Mononuclear cell (primary cell): ENCODE data around the gene CARTPT. TPM values are rescaled to one million over a fixed set of nuclear protein-coding genes. Genes with fewer than 3 reads are reported as not detected.

Source experiments
- H3K27me3 ChIP-seq: 2 replicates; pipeline ENCODE4 v1.6.0; 2011; ENCODE audit warnings: low read length, control low read depth; ENCODE audit not compliant: insufficient read depth
- H3K4me1 ChIP-seq: 2 replicates; pipeline ENCODE4 v1.5.1; 2011; ENCODE audit warnings: mild to moderate bottlenecking, low read length, control low read depth; ENCODE audit not compliant: insufficient read depth
- H3K4me3 ChIP-seq: 2 replicates; pipeline ENCODE4 v1.5.1; 2011; ENCODE audit warnings: mild to moderate bottlenecking, low read length, moderate library complexity
- H3K9me3 ChIP-seq: 2 replicates; pipeline ENCODE4 v1.5.1; 2011; ENCODE audit warnings: low read depth, mild to moderate bottlenecking, control low read depth, low read length
- total RNA-seq: library from RNA; depleted of rRNA; stranded (reverse); fragments of >200 nt; gene quantifications from one replicate; pipeline ENCODE4 v1.2.3, GENCODE V29; 2012

Gene CARTPT
- total RNA-seq, 1 donor, result not detected

DNA sequence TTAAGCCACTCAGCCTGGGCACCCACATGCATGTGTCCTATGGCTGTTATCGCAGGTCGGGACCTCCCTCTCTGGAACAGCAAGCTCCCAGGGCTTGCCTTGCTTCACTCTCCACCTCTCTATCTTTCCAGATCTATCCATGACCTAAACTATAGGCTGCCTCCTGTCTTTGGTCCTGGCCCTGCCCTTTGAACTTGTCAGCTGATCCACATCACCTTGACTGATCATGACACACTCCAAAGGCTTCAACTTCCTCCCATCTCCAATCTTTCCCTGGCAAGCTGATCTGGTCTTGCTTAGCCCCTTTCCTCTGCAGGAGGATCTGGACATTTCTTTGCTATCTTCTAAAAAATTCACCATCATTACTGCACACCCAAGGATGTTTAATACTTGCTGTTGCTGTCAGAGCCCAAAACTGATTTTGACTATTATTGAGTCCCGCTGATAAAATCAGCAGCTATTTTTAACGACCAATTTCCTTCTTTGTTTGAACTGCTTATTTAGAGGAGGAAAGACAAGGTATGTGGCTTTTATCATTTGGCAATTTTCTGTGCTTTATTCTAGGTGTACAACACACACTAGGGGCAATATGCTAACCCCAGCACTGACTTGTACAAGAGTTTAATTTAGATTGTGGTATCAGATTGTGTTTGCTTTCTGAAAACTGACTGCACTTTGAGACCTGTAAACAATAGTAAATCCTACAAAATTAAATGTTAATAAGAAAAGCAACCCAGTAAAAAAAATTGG, 33.5 kb downstream of the CARTPT start:
- no peaks in the 10 kb centered on the region for H3K4me1 ChIP-seq
- H3K4me3 ChIP-seq, result no peak overlapping the region
- no peaks in the 10 kb centered on the region for H3K27me3 ChIP-seq
- no peaks in the 10 kb centered on the region for H3K9me3 ChIP-seq

DNA sequence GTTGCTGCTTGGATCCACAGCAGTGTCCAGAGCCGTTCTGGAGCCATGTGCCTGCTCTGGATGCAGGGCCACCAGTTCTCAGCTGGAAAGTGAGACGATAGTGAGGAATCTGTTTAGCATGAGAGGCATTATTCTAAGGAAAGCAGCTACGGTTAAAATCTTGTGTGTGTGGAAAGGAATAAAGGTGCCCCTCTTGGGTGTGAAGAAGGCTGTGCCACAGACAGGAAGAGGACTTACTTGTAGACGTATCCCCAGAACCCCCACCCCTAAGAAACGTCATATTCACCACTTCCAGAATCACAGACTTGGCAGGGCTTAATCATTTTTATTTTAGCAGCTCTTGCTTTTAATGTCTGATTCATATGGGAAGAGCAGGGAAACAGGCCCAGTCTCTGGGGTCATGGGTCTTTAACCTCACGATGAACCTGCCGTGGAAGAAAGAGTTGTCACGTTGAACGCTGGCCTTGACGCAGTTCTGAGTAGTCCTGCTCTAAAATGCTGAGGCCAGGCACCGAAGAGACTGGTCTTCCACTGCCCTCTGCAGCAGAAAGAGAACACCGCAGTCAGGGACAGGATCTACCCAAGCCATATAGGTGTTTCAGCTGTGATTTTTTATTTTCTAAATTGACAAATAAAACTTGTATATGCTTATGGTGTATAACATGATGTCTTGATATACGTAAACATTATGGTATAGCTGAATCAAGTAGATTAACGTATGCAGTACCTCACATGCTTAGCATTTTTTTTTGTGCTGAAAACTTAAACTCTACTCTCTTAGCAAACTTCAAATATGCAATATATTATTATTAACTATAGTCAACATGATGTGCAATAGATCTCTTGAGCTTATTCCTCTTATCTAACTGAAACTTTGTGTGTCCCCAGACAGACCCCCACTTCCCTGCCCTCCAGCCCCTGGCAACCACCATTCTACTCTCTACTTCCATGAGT, 38.8 kb downstream of the CARTPT start:
- Histone ChIP-seq H3K4me3 (no peak overlapping the region), H3K27me3 (no peaks in the 10 kb centered on the region), H3K4me1 (no peaks in the 10 kb centered on the region), H3K9me3 (no peaks in the 10 kb centered on the region)

DNA sequence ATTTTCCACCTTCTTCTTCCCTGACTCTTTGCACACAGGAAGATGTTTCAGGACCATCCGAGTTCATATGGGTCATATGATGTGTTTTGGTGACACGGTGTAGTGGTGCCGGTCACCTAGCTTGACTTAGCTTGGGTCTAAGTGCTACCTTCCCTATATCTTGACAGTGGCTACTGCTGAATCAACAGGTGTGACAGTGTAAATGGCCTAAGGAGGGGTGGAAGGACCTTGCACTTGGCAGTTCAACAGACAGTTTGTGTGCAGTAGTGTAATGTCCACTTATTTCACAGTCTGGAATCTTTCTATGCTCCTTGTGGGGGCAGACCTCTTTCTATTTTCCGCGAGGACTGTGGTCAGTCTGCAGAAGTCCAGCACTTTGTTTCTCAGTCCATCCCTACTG, 43.8 kb downstream of the CARTPT start:
- Histone ChIP-seq H3K9me3 (no peaks in the 10 kb centered on the region), H3K4me3 (no peak overlapping the region), H3K4me1 (no peaks in the 10 kb centered on the region), H3K27me3 (no peaks in the 10 kb centered on the region)

DNA sequence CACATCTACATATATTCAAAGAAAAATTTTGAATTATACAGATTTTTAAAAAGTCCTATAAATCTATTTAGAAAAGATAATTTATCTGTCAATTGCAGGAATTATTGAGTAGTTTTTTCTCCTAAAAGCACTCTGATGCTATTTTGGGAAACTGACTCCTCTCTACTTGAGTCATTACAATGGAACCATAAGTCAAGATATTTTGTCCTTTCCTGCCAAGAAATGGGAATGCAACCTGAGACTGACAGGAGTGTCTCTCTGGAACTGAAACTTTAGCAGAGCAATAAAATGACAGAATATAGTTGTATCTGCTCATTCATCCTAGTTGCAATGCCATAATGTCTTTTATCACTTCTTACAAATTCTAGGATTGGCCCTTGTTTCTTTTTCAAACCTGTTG, 48.6 kb downstream of the CARTPT start:
- Histone ChIP-seq H3K4me3 (no peak overlapping the region), H3K4me1 (no peaks in the 10 kb centered on the region), H3K27me3 (no peaks in the 10 kb centered on the region), H3K9me3 (no peaks in the 10 kb centered on the region)

DNA sequence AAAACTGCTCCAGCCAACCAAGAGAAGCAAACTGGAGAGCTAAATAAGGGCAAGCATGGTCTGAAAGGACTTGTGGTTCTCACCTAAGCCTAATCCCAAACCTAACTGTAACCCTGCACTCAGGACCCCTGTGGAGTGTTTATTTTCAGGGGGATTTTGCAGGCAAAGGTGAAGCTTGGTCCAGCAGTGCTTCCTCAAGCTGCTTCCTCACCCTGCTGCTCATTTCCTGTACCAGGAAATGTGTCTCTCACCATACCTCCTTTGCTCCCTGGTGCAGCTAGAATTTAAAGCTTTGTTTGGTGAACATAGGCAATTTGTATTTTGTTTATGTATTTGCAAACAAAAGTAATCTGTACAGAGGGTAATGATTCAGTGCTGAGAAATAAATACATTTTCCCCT, 50.2 kb downstream of the CARTPT start:
- no peaks in the 10 kb centered on the region for H3K27me3 ChIP-seq
- no peaks in the 10 kb centered on the region for H3K4me1 ChIP-seq
- no peak overlapping the region for H3K4me3 ChIP-seq
- no peaks in the 10 kb centered on the region for H3K9me3 ChIP-seq

DNA sequence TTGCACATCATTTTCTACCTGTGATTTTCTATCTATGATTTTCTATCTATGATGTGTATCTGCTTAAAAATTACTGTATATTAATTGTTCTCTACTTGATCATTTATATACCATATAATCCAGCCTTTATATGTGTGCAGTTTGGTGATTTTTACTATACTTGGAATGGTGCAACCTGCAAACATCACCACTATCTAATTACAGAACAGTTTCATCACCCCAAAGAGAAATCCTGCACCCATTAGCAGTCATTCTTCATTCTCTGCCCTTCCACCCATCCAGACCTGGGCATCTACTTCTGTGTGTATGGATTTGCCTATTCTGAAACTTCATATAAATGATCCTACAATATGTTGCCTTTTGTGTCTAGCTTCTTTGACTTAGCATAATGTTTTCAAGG, 51.3 kb downstream of the CARTPT start:
- Histone ChIP-seq H3K27me3 (no peaks in the 10 kb centered on the region), H3K4me1 (no peaks in the 10 kb centered on the region), H3K9me3 (no peaks in the 10 kb centered on the region), H3K4me3 (no peak overlapping the region)

Other genes starting within 250 kb of the CARTPT start
- 20.4 TPM for gene MCCC2, start 131.9 kb upstream of the CARTPT start, total RNA-seq